Measurements from ENCODE around the gene RERG.
A peak's percentile ranks its signal among the peaks of the same experiment; 100 is the strongest.

Gene RERG

GRCh38 chr12:15216036-15216889, 5.0 kb downstream of the RERG start:
- DNase-seq: peak; percentile 6

- no peak for DNase-seq
Observed at GRCh38 chr12:15214851-15215601, 6.2 kb downstream of the RERG start.

- DNase-seq: peak; percentile 79
Observed at GRCh38 chr12:15212930-15213329, 8.3 kb downstream of the RERG start.

GRCh38 chr12:15209782-15210181, 11.4 kb downstream of the RERG start:
- DNase-seq: no peak

- DNase-seq: no peak
Observed at GRCh38 chr12:15208871-15209656, 12.2 kb downstream of the RERG start.

- no peak for DNase-seq
Observed at GRCh38 chr12:15208140-15208539, 13.1 kb downstream of the RERG start.

GRCh38 chr12:15206831-15207389, 14.3 kb downstream of the RERG start:
- DNase-seq: no peak

GRCh38 chr12:15206338-15206737, 14.9 kb downstream of the RERG start:
- no peak for DNase-seq

GRCh38 chr12:15205341-15206010, 15.7 kb downstream of the RERG start:
- no peak for DNase-seq

GRCh38 chr12:15201456-15201855, 19.8 kb downstream of the RERG start:
- no peak for DNase-seq

- DNase-seq: no peak
Observed at GRCh38 chr12:15201056-15201455, 20.2 kb downstream of the RERG start.

GRCh38 chr12:15200641-15201040, 20.6 kb downstream of the RERG start:
- no peak for DNase-seq

- DNase-seq: no peak
Observed at GRCh38 chr12:15199930-15200329, 21.3 kb downstream of the RERG start.

- no peak for DNase-seq
Observed at GRCh38 chr12:15196678-15197505, 24.3 kb downstream of the RERG start.

GRCh38 chr12:15196221-15196620, 25.0 kb downstream of the RERG start:
- DNase-seq: peak; percentile 70

GRCh38 chr12:15194456-15195368, 26.5 kb downstream of the RERG start:
- DNase-seq: peak; percentile 65

GRCh38 chr12:15193946-15194345, 27.3 kb downstream of the RERG start:
- peak; percentile 9 for DNase-seq

GRCh38 chr12:15192720-15193119, 28.5 kb downstream of the RERG start:
- DNase-seq: peak; percentile 12

- no peak for DNase-seq
Observed at GRCh38 chr12:15188127-15188526, 33.1 kb downstream of the RERG start.

- DNase-seq: peak; percentile 76
Observed at GRCh38 chr12:15186597-15186996, 34.6 kb downstream of the RERG start.

All from NCI-H69 (cell line).